HG03280 (cell line): ENCODE data around the gene ARHGEF5.
"Not testable (repeated sequence)": the region's sequence is repeated elsewhere in the genome, so short reads cannot be mapped to it uniquely, and the experiment has no call there.

ENCODE experiments used
- ATAC-seq: cut with Tn5 transposase; IDR thresholded peaks from one replicate; pipeline ENCODE4 v1.9.1; 2021; ENCODE audit warnings: mild to moderate bottlenecking, moderate library complexity; ENCODE audit not compliant: unreplicated experiment

ARHGEF5 gene

GRCh38 chr7:144418931-144419330 lies 63.7 kb downstream of the ARHGEF5 start:
- ATAC-seq, result not testable (repeated sequence)

GRCh38 chr7:144427539-144427938 lies 72.3 kb downstream of the ARHGEF5 start:
- ATAC-seq, result not testable (repeated sequence)

- ATAC-seq, result no peak
Measured at GRCh38 chr7:144428431-144428830, 73.2 kb downstream of the ARHGEF5 start.
